Measurements from ENCODE around the gene CCDC91.

- TF ChIP-seq ZFP3 (CRISPR knock-in tag; IDR thresholded peaks at IDR 0.05) (no peak), ZFP30 (CRISPR knock-in tag; IDR thresholded peaks at IDR 0.05) (no peak), PATZ1 (CRISPR knock-in tag; IDR thresholded peaks at IDR 0.05; ENCODE audit: borderline replicate concordance) (no peak; the same call in 1 of the 2 replicates), TOX (CRISPR knock-in tag; IDR thresholded peaks at IDR 0.05; ENCODE audit: borderline replicate concordance) (no peak), PPARA (CRISPR knock-in tag; IDR thresholded peaks at IDR 0.05; ENCODE audit: borderline replicate concordance) (no peak)
Observed at GRCh38 chr12:28507033-28507432, 316.8 kb downstream of the CCDC91 start.

All from SK-N-SH treated with all-trans-retinoic acid at 6 μM for 48 hours (cell line).